Sigmoid colon (tissue), 7 donors: ENCODE data around the gene SNF8. TPM values are rescaled to one million over a fixed set of nuclear protein-coding genes. Genes with fewer than 3 reads are reported as not detected.
"Not testable (repeated sequence)": the region's sequence is repeated elsewhere in the genome, so short reads cannot be mapped to it uniquely, and the experiment has no call there.

Experiments
- DNase-seq: peaks from one replicate; pipeline ENCODE4 v3.0.0-alpha.2; 2019
- H3K27ac ChIP-seq, 4 donors: fragments of 200-600 bp; sonication (generic); one replicate each; pipeline ENCODE4 v1.5.1; 2016 to 2019; ENCODE audit warnings: mild to moderate bottlenecking in 1 of 4
- H3K27me3 ChIP-seq, 3 donors: fragments of 200-600 bp; sonication (generic); one replicate each; pipeline ENCODE4 v1.5.1; 2019; ENCODE audit warnings: mild to moderate bottlenecking in 1 of 3
- H3K36me3 ChIP-seq, 4 donors: fragments of 200-600 bp; sonication (generic); one replicate each; pipeline ENCODE4 v1.5.1; 2016 to 2019
- H3K4me1 ChIP-seq, 4 donors: fragments of 200-600 bp; sonication (generic); one replicate each; pipeline ENCODE4 v1.5.1; 2017 to 2019
- H3K4me3 ChIP-seq, 4 donors: fragments of 200-600 bp; sonication (generic); one replicate each; pipeline ENCODE4 v1.5.1; 2017 to 2019; ENCODE audit warnings: mild to moderate bottlenecking in 2 of 4, moderate library complexity in 1 of 4
- H3K9me3 ChIP-seq, 4 donors: fragments of 200-600 bp in 3 of 4; sonication (generic) in 3 of 4; one replicate each; pipeline versions ENCODE4 v1.5.1 to v1.6.1; 2013 to 2019
- CTCF ChIP-seq, 4 experiments: fragments of 450-650 bp in 3 of 4; fragments of 200-600 bp in 1 of 4; IDR thresholded peaks; one replicate each; pipeline ENCODE4 v1.5.1; 2016 to 2019; ENCODE audit warnings: antibody characterized with exemption in 4 of 4, mild to moderate bottlenecking in 3 of 4, moderate library complexity in 2 of 4
- EP300 ChIP-seq, 4 donors: sonication (generic); formaldehyde crosslinking; IDR thresholded peaks; one replicate each; pipeline ENCODE4 v1.6.1; 2017; ENCODE audit warnings: antibody characterized with exemption in 4 of 4
- POLR2A ChIP-seq, 2 donors: fragments of 450-650 bp; IDR thresholded peaks; one replicate each; pipeline ENCODE4 v1.6.1; 2016; ENCODE audit warnings: antibody characterized with exemption in 2 of 2, mild to moderate bottlenecking in 2 of 2, moderate library complexity in 2 of 2
- POLR2AphosphoS5 ChIP-seq, 4 donors: sonication (generic); formaldehyde crosslinking; IDR thresholded peaks; one replicate each; pipeline ENCODE4 v1.6.1; 2017; ENCODE audit warnings: antibody characterized with exemption in 4 of 4
- WGBS, 2 donors: extraction: QIAGEN DNeasy Blood & Tissue Kit; methylation state at CpG; one replicate each; pipeline ENCODE4 v1.1.7; 2013; 5-methylcytosine and 5-hydroxymethylcytosine counted together
- intact Hi-C: fragments of 100-400 bp; cut with DNase I; formaldehyde crosslinking; loops from one replicate; pipeline ENCODE4 v1.15.1; 2023
- polyA plus RNA-seq, 3 donors: library from polyadenylated mRNA; stranded (reverse); fragments of 200-250 nt; gene quantifications; one replicate each; pipeline ENCODE4 v1.2.3, GENCODE V29; 2013
- total RNA-seq, 4 donors: library from RNA; depleted of rRNA; stranded (reverse); fragments of >200 nt; gene quantifications; one replicate each; pipeline ENCODE4 v1.1.0, GENCODE V29; 2016
- donor health status: healthy with polysubstance abuse.
- donor health status: Bipolar disorder and iron deficiency.
- donor health status: healthy.

The SNF8 gene
- total and polyA plus RNA-seq, 7 donors: 74.1 to 174 (median 94.5) TPM

- H3K4me1 ChIP-seq: no peaks in the 10 kb centered on the region
- 66 to 83% methylated on average over 5 of the region's 5 CpGs for WGBS, 2 donors
- H3K36me3 ChIP-seq: no peaks in the 10 kb centered on the region
- no peak for DNase-seq
- no peak overlapping the region for H3K4me3 ChIP-seq
- TF ChIP-seq POLR2A (IDR thresholded peaks at IDR 0.05) (no peak), POLR2AphosphoS5 (IDR thresholded peaks at IDR 0.05) (no peak), EP300 (IDR thresholded peaks at IDR 0.05) (no peak), CTCF (IDR thresholded peaks at IDR 0.05) (no peak)
- peaks cover 0 to 33% (median 10%) of the 10 kb centered on the region in 3 donors for H3K27me3 ChIP-seq
- H3K27ac ChIP-seq: no peak overlapping the region
- intact Hi-C loops: no loop called here
- no peaks in the 10 kb centered on the region for H3K9me3 ChIP-seq
These were observed 6.9 kb upstream of the SNF8 start for GRCh38 chr17:48951572-48951971.

GRCh38 chr17:48945261-48945651, 614 bp upstream of the SNF8 start:
- intact Hi-C loops: loop anchor here (2.0 to 10.0 kb wide), 2 partner anchors 36 to 90 kb away; partner anchors contain the start of gene UBE2Z

GRCh38 chr17:48933035-48933434, 11.6 kb downstream of the SNF8 start:
- H3K36me3 ChIP-seq: peaks cover 41 to 97% (median 49%) of the 10 kb centered on the region in 4 donors
- DNase-seq: no peak
- no peaks in the 10 kb centered on the region for H3K4me1 ChIP-seq
- no peak for TF ChIP-seq EP300 (IDR thresholded peaks at IDR 0.05)
- no peak for TF ChIP-seq POLR2AphosphoS5 (IDR thresholded peaks at IDR 0.05)
- no peak for TF ChIP-seq POLR2A (IDR thresholded peaks at IDR 0.05)
- no peak for TF ChIP-seq CTCF (IDR thresholded peaks at IDR 0.05)
- WGBS, 2 donors: 91 to 94% methylated on average over 6 of the region's 6 CpGs
- H3K4me3 ChIP-seq: no peak overlapping the region
- no peaks in the 10 kb centered on the region for H3K27me3 ChIP-seq
- intact Hi-C loops: no loop called here
- no peak overlapping the region for H3K27ac ChIP-seq
- H3K9me3 ChIP-seq: no peaks in the 10 kb centered on the region

More at GRCh38 chr17:48945261-48945651, 614 bp upstream of the SNF8 start:
- not testable (repeated sequence) for H3K27me3 ChIP-seq, H3K9me3 ChIP-seq, DNase-seq
- 91 to 97% methylated on average over 16 of the region's 16 CpGs for WGBS, 2 donors
- Histone ChIP-seq H3K36me3 (peaks cover 0 to 14% (median 4%) of the 10 kb centered on the region in 4 donors), H3K4me1 (peaks cover 0 to 26% (median 22%) of the 10 kb centered on the region in 4 donors), H3K27ac (peak overlapping the region; percentile 85 to 88 (median 86)), H3K4me3 (peak overlapping the region; percentile 67 to 86 (median 74))

- intact Hi-C loops: no loop called here
- H3K4me1 ChIP-seq: no peaks in the 10 kb centered on the region
- no peak overlapping the region for H3K4me3 ChIP-seq
- peaks cover 30 to 97% (median 50%) of the 10 kb centered on the region in 4 donors for H3K36me3 ChIP-seq
- no peak overlapping the region for H3K27ac ChIP-seq
- H3K27me3 ChIP-seq: no peaks in the 10 kb centered on the region
- no peak for TF ChIP-seq EP300 (IDR thresholded peaks at IDR 0.05)
- TF ChIP-seq POLR2A (IDR thresholded peaks at IDR 0.05): no peak
- TF ChIP-seq CTCF (IDR thresholded peaks at IDR 0.05): no peak
- no peak for TF ChIP-seq POLR2AphosphoS5 (IDR thresholded peaks at IDR 0.05)
- DNase-seq: no peak
- WGBS, 2 donors: 48 to 79% methylated on average over 3 of the region's 3 CpGs
- H3K9me3 ChIP-seq: no peaks in the 10 kb centered on the region
These were observed 14.2 kb downstream of the SNF8 start for GRCh38 chr17:48930435-48930873.

- H3K27me3 ChIP-seq: no peaks in the 10 kb centered on the region
- no peak for DNase-seq
- no peaks in the 10 kb centered on the region for H3K4me1 ChIP-seq
- no peaks in the 10 kb centered on the region for H3K9me3 ChIP-seq
- intact Hi-C loops: no loop called here
- no peak overlapping the region for H3K27ac ChIP-seq
- 48 to 63% methylated on average over 1 of the region's 1 CpG for WGBS, 2 donors
- no peak for TF ChIP-seq POLR2AphosphoS5 (IDR thresholded peaks at IDR 0.05)
- no peak for TF ChIP-seq EP300 (IDR thresholded peaks at IDR 0.05)
- TF ChIP-seq CTCF (IDR thresholded peaks at IDR 0.05): no peak
- TF ChIP-seq POLR2A (IDR thresholded peaks at IDR 0.05): no peak
- H3K4me3 ChIP-seq: no peak overlapping the region
- peaks cover 28 to 100% (median 54%) of the 10 kb centered on the region in 4 donors for H3K36me3 ChIP-seq
These were observed 14.9 kb downstream of the SNF8 start for GRCh38 chr17:48929812-48930165.
